Fibroblast of lung (primary cell): Measurements from ENCODE around the gene VWA1. TPM values are rescaled to one million over a fixed set of nuclear protein-coding genes. Genes with fewer than 3 reads are reported as not detected.
"Not testable (repeated sequence)": the region's sequence is repeated elsewhere in the genome, so short reads cannot be mapped to it uniquely, and the experiment has no call there.

Experiments used
- DNase-seq, 2 donors: peaks; one replicate each; pipeline versions ENCODE4 v3.0.0 to v3.0.0-alpha.2; 2010; ENCODE audit warnings: low read depth in 2 of 2
- H2AFZ ChIP-seq: 2 replicates; pipeline ENCODE4 v1.5.1; 2012; ENCODE audit warnings: low read length, control low read depth, inconsistent platforms
- H3K27ac ChIP-seq: 2 replicates; pipeline ENCODE4 v1.5.1; 2011; ENCODE audit warnings: low read length, control low read depth; ENCODE audit not compliant: insufficient read depth
- H3K27me3 ChIP-seq: 2 replicates; pipeline ENCODE4 v1.5.1; 2011; ENCODE audit warnings: mild to moderate bottlenecking, low read length; ENCODE audit not compliant: control insufficient read depth, insufficient read depth
- H3K36me3 ChIP-seq: 2 replicates; pipeline ENCODE4 v1.5.1; 2011; ENCODE audit warnings: low read length; ENCODE audit not compliant: control insufficient read depth, insufficient read depth
- H3K4me1 ChIP-seq: 2 replicates; pipeline ENCODE4 v1.5.1; 2011; ENCODE audit warnings: low read length; ENCODE audit not compliant: control insufficient read depth, insufficient read depth; ENCODE audit errors: extremely low read depth
- H3K4me2 ChIP-seq: 2 replicates; pipeline ENCODE4 v1.5.1; 2011; ENCODE audit warnings: low read length, control low read depth; ENCODE audit not compliant: insufficient read depth; ENCODE audit errors: extremely low read depth
- H3K4me3 ChIP-seq, 4 experiments: fragments of 200-600 bp in 1 of 4; sonication (generic) in 1 of 4; replicated peaks in 1 of 4; 2 replicates each; pipeline ENCODE4 v1.5.1; 2011 to 2016; ENCODE audit warnings: low read length in 4 of 4, low read depth in 3 of 4, mild to moderate bottlenecking in 3 of 4, control low read depth in 2 of 4, inconsistent platforms in 1 of 4, mixed read lengths in 1 of 4; ENCODE audit not compliant: insufficient read depth in 1 of 4; ENCODE audit errors: control extremely low read depth in 1 of 4
- H3K79me2 ChIP-seq: 2 replicates; pipeline ENCODE4 v1.5.1; 2012; ENCODE audit warnings: mild to moderate bottlenecking, low read length, inconsistent platforms; ENCODE audit not compliant: control insufficient read depth, insufficient read depth
- H3K9ac ChIP-seq: 2 replicates; pipeline ENCODE4 v1.5.1; 2011; ENCODE audit warnings: mild to moderate bottlenecking, low read length, control low read depth; ENCODE audit not compliant: insufficient read depth
- H3K9me3 ChIP-seq: 2 replicates; pipeline ENCODE4 v1.5.1; 2012; ENCODE audit warnings: low read depth, low read length; ENCODE audit not compliant: control insufficient read depth, insufficient read depth
- H4K20me1 ChIP-seq: 2 replicates; pipeline ENCODE4 v1.5.1; 2011; ENCODE audit warnings: low read length; ENCODE audit not compliant: control insufficient read depth, insufficient read depth; ENCODE audit errors: extremely low read depth
- CTCF ChIP-seq, 2 donors: IDR thresholded peaks in 1 of 2; conservative IDR thresholded peaks in 1 of 2; 1 replicate in 1 of 2; 2 replicates in 1 of 2; pipeline ENCODE4 v1.5.1; 2011 to 2012; ENCODE audit warnings: low read length in 2 of 2, control low read depth in 1 of 2, inconsistent platforms in 1 of 2, low read depth in 1 of 2, mild to moderate bottlenecking in 1 of 2
- EZH2 ChIP-seq: IDR thresholded peaks from 2 replicates; pipeline ENCODE4 v1.5.1; 2012; ENCODE audit warnings: low read length, control low read depth, mild to moderate bottlenecking; ENCODE audit errors: missing control alignments
- polyA plus RNA-seq, 2 donors: library from polyadenylated mRNA; depleted of rRNA in 1 of 2; stranded (reverse) in 1 of 2; unstranded in 1 of 2; fragments of >200 nt; gene quantifications; 2 replicates each; pipeline ENCODE4 v1.2.1, GENCODE V29; 2011 to 2012; ENCODE audit warnings: missing spikeins in 1 of 2
- total RNA-seq: library from RNA; depleted of rRNA; stranded (reverse); fragments of >200 nt; gene quantifications from 2 replicates; pipeline ENCODE4 v1.2.1, GENCODE V29; 2014

The VWA1 gene
- total and polyA plus RNA-seq, 2 donors (not counting 1 experiment from before 2014, with no cell fraction given): 2.5 to 3.1 TPM

GRCh38 chr1:1407636-1408318 is 27.7 kb upstream of the VWA1 start:
- Histone ChIP-seq H3K4me1 (peaks cover 3% of the 10 kb centered on the region), H3K79me2 (peaks cover 52% of the 10 kb centered on the region), H3K9me3 (no peaks in the 10 kb centered on the region), H3K27ac (peak overlapping the region; percentile 73), H3K27me3 (no peaks in the 10 kb centered on the region), H2AFZ (no peak overlapping the region), H3K4me3 (peak overlapping the region; percentile 82 to 94 (median 92)), H3K36me3 (peaks cover 11% of the 10 kb centered on the region), H3K9ac (peak overlapping the region; percentile 95), H4K20me1 (no peaks in the 10 kb centered on the region), H3K4me2 (peak overlapping the region; percentile 81)
- TF ChIP-seq EZH2: no peak
- no peak for TF ChIP-seq CTCF (conservative IDR thresholded peaks at IDR 0.05 in 1 of 2, IDR thresholded peaks at IDR 0.05 in 1 of 2; ENCODE audit: low read depth in 1 of 2, low read length in 2 of 2)
- peak; percentile 37 to 51 for DNase-seq

DNA sequence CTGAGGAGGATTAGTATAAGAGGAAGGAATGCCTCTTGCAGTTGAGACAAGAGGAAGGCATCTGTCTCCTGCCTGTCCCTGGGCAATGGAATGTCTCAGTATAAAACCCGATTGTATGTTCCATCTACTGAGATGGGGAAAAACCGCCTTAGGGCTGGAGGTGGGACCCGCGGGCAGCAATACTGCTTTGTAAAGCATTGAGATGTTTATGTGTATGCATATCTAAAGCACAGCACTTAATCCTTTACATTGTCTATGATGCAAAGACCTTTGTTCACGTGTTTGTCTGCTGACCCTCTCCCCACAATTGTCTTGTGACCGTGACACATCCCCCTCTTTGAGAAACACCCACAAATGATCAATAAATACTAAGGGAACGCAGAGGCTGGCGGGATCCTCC is 25.3 kb upstream of the VWA1 start:
- H3K36me3 ChIP-seq, H3K4me3 ChIP-seq, H2AFZ ChIP-seq, H4K20me1 ChIP-seq, H3K4me2 ChIP-seq, H3K27ac ChIP-seq, DNase-seq, H3K27me3 ChIP-seq, H3K4me1 ChIP-seq, H3K9me3 ChIP-seq, H3K9ac ChIP-seq: not testable (repeated sequence)
- H3K79me2 ChIP-seq: peaks cover 41% of the 10 kb centered on the region

DNA sequence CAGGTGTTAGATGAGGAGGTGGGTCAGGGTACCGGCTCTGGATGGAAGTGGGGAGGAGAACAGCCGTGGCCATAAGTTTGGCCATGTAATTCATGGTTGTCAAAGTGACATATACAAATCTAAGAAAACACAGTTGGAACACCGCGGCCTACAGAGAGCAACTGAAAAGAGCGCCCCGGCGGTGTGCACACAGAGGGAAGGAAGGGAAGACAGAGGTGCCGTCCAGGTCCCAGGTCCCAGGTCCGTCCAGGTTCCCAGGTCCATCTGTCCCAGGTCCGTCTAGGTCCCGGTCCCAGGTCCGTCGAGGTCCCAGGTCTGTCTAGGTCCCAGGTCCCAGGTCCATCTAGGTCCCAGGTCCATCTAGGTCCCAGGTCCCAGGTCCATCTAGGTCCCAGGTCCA is 23.9 kb upstream of the VWA1 start:
- Histone ChIP-seq H3K9ac (no peak overlapping the region), H3K4me3 (no peak overlapping the region), H3K27ac (no peak overlapping the region), H3K79me2 (peaks cover 28% of the 10 kb centered on the region), H4K20me1 (no peaks in the 10 kb centered on the region), H3K4me1 (no peaks in the 10 kb centered on the region), H3K4me2 (no peak overlapping the region), H3K9me3 (no peaks in the 10 kb centered on the region), H3K36me3 (no peaks in the 10 kb centered on the region), H3K27me3 (no peaks in the 10 kb centered on the region), H2AFZ (no peak overlapping the region)
- no peak for DNase-seq
- TF ChIP-seq EZH2 (no peak), CTCF (conservative IDR thresholded peaks at IDR 0.05 in 1 of 2, IDR thresholded peaks at IDR 0.05 in 1 of 2; ENCODE audit: low read depth in 1 of 2, low read length in 2 of 2) (no peak)

DNA sequence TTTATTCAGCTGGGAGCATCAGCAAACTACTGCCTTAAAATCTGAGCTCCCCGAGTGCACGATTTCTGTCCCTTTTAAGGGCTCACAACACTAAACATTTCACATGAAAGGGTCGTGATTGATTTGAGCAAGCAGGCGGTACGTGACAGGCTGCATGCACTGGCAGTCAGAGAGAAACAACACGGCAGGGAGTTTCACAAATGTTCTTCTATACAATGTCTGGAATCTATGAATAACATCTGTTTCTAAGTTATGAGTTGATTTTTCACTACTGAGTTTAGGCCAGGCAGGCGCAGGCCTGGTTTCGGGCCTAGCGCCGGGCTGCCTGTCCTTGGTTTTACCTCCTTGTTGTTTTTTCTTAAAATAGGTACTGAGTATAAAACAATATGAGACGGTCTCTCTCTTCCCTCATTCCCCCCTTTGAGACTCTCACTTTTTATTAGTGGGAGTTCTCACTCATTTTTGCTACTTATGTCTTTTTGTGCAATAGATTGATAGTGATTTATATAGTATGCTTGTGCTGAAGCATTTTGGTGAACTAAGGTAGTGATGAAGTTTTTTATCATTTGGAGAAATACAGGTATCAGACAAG is 23.1 kb upstream of the VWA1 start:
- not testable (repeated sequence) for H3K4me3 ChIP-seq, H2AFZ ChIP-seq, H3K27ac ChIP-seq, H3K27me3 ChIP-seq, H3K9me3 ChIP-seq, DNase-seq, H4K20me1 ChIP-seq, H3K36me3 ChIP-seq, H3K4me1 ChIP-seq, H3K4me2 ChIP-seq, H3K9ac ChIP-seq
- H3K79me2 ChIP-seq: peaks cover 20% of the 10 kb centered on the region
